Left ventricle myocardium superior (tissue), 1 donor: ENCODE data around the gene JUN. TPM values are rescaled to one million over a fixed set of nuclear protein-coding genes. Genes with fewer than 3 reads are reported as not detected.
A peak's percentile ranks its signal among the peaks of the same experiment; 100 is the strongest.
"Not testable (repeated sequence)": the region's sequence is repeated elsewhere in the genome, so short reads cannot be mapped to it uniquely, and the experiment has no call there.

Experiments
- ATAC-seq: fragments of 200-7000 bp; cut with Tn5 transposase; one replicate; pipeline ENCODE4 v1.9.1; 2020; ENCODE audit warnings: mild to moderate bottlenecking, moderate library complexity
- DNase-seq: peaks from one replicate; pipeline ENCODE4 v3.0.0-alpha.2; 2020
- intact Hi-C: fragments of 100-400 bp; cut with micrococcal nuclease; formaldehyde crosslinking; loops from one replicate; pipeline ENCODE4 v1.11.0; 2022
- total RNA-seq: library from RNA; stranded (reverse); fragmentation: NEBNext Ultra II Directional; extraction: Animal tissue kit (Norgen Biotek cat#: 25700); gene quantifications from one replicate; pipeline ENCODE4 v1.2.1, GENCODE V29; 2021
- donor health status: DM: no; HTN: yes; CAD: no; lungs with severe emphysema.

JUN gene
- total RNA-seq, 1 donor from 2014 or later, result 54.6 TPM

DNA sequence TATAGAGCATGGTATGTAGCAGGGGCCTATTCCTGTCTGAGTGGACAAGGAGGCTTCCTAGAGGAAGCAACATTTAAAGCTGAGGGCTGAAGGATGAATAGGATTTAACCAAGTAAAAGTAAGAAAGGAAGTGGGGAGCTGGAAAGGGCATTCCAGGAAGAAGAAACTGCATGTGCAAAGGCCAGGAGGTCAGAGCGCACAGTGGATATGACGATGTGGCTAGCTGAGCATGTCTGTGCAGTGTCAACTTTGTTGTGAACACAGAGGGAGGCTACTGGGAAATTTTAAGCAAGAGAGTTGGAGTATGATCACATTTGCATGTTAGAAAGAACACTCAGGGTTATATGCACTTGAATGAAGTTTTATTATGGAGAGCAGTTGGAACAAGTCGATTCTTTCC, 28.6 kb upstream of the JUN start:
- intact Hi-C loops, result loop anchor here (10.0 kb wide), 1 partner anchor 72 kb away; no protein-coding TSS in a partner anchor
- DNase-seq, result no peak
- no peak for ATAC-seq

DNA sequence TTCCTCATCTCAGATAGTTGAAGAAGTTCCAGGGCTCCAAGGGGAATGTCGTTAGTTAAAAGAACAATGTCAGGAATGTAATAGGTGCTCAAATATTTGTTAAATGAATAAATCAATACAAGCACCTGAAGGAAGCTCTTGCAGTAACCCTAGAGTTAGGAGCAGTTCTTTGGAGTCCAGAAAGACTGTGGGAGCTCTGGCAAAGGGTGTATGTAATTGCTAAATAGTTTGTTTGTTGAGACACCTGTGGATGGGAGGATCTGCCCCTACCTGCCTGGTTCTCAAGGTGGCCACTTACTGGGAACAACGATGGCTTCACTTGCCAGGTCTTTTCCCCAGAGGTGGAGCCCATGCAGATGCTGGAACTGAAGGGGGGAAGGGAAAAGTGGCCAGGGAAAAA, 27.5 kb upstream of the JUN start:
- DNase-seq, result no peak
- ATAC-seq, result no peak
- intact Hi-C loops, result loop anchor here (10.0 kb wide), 1 partner anchor 73 kb away; no protein-coding TSS in a partner anchor

DNA sequence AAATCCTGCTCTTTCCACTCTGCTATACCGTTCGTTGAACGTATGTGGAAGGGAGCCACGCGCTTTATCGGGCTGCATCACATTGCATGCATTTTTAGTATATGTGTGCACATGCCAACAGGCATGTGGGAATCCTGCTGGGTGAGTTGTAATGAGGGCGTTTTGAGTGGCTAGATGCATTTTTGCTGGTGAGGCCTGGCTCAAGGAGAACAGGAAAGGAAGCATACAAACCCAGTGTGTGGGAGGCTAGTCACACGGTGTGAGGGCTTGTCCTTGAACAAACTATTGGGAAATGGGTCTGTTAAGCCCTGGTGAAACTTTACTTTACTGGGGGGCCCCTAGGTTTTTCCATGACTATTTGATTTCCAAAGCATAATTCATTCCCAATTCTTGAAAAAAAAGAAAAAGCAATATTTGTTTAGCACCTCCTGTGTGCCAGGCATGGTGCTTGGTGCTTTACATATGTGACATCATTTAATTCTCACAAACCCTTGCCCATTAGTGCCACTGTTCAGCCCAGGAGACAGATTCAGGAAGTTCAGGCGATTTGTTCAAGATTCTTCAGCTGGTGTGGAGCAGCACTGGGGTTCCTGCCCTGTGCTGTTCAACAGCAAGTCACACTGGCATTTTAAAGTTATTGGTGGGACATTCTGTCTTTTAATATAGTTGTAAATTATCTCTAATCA, 25.6 kb upstream of the JUN start:
- DNase-seq, result no peak
- intact Hi-C loops, result loop anchor here (10.0 kb wide), 1 partner anchor 75 kb away; no protein-coding TSS in a partner anchor
- ATAC-seq, result peak; percentile 15

DNA sequence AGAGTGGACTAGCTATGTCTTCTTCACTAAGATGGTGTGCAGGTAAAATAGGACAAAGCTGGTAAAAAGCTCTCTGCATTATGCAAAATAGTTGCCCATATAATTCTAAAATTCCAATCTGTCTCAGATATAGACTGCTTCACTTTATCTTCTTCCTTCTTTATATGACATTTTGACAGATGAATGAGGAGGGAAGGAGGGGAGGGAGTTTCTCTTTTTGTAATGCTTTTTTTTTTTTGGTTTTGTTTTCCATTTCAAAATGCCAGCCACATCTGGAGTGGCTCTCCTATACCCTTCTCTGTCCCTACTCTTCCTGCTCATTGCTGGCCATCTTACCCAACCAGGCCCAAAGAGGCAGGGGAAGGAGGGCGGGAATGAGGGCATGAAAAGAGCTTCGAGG, 24.2 kb upstream of the JUN start:
- no peak for DNase-seq
- intact Hi-C loops, result no loop called here
- no peak for ATAC-seq

DNA sequence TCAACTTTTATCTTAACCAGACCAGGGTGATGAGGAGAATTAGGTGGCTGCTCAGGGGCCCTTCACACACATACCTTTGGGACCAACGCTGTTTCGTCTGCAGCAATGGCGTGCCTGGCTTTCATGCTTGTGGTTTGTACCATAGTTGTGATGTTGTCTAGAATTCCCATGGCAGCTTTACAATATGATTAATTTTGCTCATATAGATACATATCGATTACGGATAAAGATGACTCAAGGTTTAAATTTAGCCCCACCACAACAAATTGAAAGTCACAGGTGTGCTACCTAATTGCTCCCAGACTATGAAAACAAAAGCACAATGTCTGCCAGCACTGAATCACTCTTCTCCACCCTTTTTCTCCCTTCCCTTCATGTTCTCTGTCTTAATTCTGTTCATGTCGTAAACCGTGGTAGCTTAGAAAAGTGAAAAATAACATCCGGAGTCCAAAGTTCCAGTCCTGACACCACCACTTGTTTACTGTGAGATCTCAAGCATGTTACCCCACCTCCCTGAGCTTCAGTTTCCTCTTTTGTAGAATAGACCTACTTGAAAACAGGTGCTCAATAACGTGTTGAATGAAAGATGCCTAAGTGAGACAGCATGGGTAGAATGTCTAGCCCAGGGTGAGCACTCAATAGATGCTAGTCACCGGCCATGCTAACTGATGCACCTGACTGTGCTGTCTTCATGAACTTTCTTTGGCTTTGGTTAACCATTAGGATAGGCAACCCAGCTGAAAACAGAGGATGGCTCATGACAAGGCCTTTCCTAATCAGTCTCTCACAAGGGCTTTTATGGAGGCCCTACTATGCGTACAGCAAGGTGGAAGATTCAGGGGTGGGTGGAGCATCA, 22.1 kb upstream of the JUN start:
- ATAC-seq (no peak), DNase-seq (no peak)
- intact Hi-C loops, result no loop called here

DNA sequence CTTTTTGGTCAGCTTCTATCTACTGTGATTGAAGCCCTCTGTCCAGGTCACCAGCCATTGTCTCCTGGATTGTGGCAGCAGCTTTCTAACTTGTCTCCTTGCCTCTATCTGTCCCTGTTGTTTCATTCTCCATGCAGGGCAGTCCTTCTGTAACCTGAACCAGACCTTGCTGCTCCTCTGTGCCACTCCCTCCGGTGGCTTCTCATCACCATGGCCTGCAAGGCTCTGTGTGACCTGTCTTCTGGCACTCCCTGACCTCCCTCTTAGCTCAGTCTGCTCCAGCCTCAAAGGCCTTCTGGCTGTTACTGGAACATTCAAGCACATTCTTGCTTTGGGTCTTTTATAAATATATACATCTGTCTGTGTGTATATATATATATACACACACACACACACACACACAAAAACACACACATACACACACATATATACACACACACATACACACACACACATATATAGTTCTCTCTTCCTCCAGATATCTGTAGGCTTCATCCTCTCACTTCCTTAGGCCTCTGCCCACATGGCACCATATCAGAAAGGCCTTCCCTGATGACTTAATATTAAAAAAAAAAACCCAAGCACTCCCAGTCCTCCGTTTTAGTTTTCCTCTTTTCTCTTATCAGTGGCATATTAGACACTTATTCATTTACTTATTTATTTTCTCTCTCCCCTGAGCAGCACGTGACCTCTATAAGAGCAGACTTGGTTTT, 21.2 kb upstream of the JUN start:
- ATAC-seq, result no peak
- intact Hi-C loops, result no loop called here
- no peak for DNase-seq

DNA sequence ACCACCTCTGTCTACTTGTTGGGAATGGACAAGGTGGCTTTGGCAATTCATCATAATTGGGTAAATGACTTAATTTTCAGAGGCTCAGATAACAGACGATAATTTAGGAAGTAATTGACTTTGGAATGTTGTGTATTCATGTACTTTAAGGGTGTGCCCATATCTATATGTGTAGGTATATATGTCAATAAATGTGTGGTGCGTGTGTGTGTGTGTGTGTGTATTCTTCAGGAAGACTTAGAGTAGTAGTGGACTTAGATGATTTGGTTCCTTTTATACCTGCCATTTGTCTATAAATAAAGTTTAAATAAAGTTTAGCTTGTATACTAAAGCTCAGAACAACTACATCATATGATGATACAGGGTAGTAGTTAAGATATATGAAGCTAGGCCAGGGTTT, 20.0 kb upstream of the JUN start:
- ATAC-seq (no peak), DNase-seq (no peak)
- intact Hi-C loops, result no loop called here

DNA sequence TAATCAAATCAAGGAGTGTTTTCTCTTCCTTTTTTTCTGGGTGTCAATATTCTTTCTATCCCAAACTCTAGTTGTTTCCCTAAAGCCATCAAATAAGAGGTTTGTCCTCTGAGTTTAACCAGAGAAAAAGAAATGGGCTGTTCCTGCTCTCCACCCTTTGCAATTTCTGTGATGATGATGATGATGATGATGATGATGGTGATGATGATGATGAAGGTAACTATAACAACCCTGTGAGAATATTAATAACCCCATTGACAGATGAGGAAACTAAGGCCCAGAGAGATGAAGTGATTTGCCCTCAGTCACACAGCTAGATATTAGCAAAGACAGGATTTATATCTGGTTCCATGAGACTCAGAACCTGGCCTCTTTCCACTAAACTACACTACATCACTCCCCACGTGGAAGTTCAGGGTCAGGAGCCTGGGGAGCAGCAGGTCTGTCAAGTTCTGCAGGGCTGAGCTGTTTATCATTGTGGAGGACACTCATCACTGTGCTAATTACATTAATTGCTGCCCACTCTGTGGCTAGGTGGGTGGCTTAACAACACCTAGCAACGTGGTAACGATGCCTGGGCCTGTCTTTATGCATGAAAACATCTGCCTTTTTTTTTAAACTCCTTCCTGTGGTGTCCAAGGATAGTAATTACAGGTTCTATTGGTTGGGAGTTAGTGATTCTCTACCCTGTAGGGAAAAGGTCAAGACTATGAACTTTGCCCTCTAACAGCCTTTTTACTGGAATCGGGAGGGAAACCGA, 19.0 kb upstream of the JUN start:
- intact Hi-C loops, result no loop called here
- ATAC-seq (no peak), DNase-seq (no peak)

DNA sequence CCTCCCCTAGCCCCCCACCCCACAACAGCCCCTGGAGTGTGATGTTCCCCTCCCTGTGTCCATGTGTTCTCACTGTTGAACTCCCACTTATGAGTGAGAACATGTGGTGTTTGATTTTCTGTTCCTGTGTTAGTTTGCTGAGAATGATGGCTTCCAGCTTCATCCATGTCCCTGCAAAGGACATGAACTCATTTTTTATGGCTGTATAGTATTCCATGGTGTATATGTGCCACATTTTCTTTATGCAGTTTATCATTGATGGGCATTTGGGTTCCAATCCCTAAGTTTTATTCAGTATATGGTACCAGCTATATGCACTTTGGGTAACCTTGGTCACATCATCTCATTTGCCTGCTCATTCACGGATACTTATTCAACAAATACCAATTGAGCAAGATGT, 17.4 kb upstream of the JUN start:
- DNase-seq, ATAC-seq, intact Hi-C loops: not testable (repeated sequence)

DNA sequence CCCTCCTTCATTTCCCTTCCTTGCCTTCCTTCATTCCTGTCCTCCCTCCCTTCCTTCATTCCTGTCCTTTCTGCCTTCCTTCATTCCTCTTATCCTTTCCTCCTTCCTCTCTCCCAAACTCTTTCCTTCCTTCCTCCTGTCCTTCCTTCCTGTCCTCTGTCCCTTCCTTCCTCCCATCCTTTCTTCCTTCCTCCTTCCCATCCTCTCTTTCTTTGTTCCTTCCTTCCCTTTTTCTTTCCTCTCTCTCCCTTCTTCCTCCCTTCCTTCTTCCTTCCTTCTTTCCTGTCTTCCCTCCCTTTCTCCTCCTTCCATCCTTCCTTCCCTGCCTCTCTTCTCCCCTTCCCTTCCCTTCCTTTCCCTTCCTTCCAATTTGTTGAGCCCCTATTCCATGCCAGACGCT, 15.8 kb upstream of the JUN start:
- ATAC-seq, result no peak
- DNase-seq, result no peak
- intact Hi-C loops, result no loop called here

DNA sequence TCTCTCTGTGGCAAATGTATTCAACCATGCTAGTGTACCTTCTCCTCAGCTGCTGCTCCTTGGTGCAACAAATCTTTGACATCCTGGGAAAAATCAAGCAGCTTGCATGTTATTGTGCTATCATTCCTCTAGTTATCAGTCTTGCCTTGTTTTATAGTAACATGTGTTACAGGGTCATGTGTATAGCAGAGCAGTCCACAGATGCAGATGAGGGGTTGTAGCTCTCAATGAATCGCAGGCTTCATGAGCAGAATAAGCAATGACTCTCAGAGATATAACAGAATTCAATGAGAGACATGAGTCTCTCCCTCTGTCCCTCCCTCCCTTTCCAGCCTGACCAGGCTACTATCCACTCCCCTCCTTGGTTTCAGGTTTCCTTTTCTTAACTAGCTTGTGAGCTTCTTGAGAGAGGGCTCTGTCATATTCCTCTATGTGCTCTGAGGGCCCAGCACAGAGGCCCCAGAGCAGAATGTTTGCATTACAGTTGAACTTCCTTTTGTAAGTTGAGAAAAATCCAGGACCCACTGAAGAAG, 15.1 kb upstream of the JUN start:
- intact Hi-C loops, result no loop called here
- DNase-seq (no peak), ATAC-seq (no peak)

DNA sequence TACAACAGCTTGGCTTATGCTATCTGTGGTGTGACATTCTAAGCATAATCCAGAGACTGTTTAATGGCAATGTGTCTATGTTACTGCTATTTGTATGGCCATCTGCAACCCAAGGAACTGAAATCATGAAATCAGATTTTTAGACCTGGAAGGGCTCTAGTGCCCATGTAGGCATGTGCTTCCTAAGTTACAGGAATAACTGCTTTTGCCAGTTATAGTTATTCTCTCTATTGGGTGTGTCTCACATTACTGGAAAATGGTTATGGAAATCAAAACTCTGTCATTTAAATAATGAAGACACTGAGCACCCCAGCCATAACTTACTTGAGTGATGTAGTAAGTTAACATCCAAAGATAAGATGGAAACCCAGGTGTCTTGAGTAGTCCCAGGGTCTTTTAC, 12.6 kb upstream of the JUN start:
- ATAC-seq (no peak), DNase-seq (no peak)
- intact Hi-C loops, result no loop called here

DNA sequence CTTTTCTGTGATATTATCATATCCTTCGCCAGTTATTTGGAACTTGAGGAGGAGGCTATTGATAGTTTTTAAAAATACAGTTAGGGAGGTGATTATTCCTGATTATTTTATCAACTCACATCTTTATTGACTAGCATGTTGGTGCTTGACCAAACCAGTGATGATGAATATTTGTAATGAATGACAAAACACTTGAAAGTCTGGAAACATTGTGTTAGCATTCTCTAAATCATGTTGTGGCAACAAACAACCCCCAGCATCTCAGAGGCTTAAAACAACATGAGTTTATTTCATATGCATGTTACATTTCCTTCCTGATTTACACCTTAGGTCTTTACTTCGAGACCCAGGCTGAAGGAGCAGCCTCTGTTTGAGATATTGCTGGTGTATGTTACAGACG, 10.7 kb upstream of the JUN start:
- ATAC-seq, result no peak
- intact Hi-C loops, result no loop called here

DNA sequence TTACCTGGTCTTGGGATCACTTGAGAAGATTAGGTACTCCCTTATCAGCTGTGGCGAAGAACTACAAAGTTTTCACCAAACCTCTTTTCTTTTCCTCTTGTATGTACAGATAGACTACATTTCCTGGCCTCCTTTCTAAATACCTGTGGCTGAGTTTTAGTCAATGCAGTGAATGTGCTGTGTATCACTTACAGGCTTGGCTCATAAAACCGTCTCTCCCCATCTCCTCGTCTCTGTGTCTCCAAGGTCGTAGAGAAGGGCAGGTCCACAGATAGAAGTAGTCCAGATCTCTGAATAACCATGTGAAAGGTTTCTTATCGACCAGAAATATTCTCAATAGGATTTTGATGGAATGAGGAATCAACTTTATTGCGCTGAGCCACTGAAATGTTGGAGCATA, 9.0 kb upstream of the JUN start:
- ATAC-seq (no peak), DNase-seq (no peak)
- intact Hi-C loops, result no loop called here

More for the DNA sequence above, 10.7 kb upstream of the JUN start:
- no peak for DNase-seq

DNA sequence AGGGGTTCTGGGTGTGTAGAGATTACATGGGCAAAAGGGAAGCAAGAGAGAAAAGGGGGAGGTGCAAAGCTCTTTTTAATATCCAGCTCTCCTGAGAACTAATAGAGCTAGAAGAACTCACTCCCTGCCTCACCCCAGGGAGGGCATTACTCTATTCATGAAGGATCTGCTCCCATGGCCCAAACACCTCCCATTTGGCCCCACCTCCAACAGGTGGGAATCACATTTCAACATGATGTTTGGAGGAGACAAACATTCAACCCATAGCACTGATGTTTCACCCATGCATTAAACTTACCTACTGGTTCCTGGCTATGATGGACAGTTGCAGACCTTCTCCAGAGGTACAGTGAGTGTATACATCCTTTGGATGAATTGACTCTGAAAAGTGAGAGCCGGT, 7.3 kb upstream of the JUN start:
- no peak for DNase-seq
- intact Hi-C loops, result no loop called here
- no peak for ATAC-seq

DNA sequence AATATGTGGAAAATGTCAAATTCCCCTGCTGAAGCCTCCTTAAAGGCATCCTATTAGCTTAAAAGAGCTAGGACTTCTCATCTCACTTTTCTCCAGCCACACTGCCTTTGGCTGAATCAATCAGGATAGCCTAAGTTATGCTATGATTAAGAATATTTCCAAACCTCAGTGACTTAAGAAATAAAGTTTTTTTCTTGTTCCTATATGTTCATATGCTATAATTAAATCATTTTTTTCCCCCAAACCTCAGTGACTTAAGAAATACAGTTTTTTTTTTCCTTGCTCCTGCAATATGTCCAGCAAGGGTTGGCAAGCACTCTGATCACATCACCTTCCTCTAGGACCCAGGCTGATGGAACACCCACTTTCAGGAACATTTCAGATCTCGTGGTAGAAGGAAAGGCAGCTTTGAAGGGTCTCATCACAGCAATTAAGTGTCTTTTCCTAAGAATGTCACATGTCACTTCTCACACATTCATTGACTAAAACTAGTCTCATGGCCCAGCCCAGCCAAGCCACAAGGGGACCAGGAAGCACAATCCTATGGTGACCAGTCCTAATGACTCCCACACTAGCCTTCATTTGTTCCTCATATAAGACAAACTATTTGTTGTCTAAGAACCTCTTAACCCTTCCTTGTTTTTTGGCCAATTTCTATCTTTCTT, 6.3 kb upstream of the JUN start:
- DNase-seq, result no peak
- no peak for ATAC-seq
- intact Hi-C loops, result loop anchor here (10.0 kb wide), 2 partner anchors 275 to 355 kb away; no protein-coding TSS in a partner anchor

DNA sequence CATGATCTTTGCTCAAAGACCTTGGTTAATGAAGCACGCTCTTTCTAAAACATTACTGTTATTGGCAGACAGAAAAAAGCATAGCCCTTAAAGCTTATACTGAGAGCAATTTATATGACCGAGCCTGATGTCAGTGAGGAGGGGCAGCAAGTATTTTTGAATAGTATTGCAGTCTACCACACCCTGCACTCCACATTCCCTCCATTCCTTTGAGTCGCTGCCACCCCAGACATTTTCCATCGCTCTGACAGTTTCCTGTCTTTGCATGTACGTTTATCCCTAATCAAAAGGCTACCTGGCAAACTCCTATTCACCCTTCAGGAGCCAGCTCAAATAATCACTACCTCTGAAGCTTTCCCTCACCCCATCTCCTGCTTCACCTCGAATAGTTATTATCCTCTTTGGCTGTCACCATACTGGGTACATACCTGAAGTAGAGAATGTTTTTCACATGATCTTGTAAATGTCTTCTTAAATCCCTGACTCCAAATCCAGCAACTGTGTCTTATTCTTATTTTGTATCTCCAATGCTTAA, 5.5 kb upstream of the JUN start:
- intact Hi-C loops, result loop anchor here (10.0 kb wide), 2 partner anchors 275 to 355 kb away; no protein-coding TSS in a partner anchor
- ATAC-seq (no peak), DNase-seq (no peak)

DNA sequence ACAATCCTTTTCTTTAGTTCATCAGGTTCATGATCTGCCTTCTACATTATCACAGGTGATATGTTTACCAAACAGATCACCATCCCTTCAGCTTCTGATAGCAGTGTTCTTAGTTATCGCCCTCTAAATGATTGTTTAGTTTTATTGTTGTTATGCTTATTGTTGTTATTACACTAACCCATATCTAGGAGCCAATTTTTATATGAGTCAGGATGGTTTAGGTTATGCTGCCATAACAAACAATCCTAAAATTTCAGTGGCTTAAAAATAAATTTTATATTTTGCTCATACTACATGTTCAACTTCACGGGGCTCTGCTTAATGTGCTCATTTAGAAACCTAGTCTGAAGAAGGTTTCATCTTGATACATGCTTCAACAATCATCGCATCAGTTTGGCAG, 4.4 kb upstream of the JUN start:
- intact Hi-C loops, result loop anchor here (10.0 kb wide), 2 partner anchors 277 to 357 kb away; no protein-coding TSS in a partner anchor
- no peak for DNase-seq
- no peak for ATAC-seq
